Uterus (tissue), 4 donors: Measurements from ENCODE around the gene TMCO5A. TPM values are rescaled to one million over a fixed set of nuclear protein-coding genes. Genes with fewer than 3 reads are reported as not detected.
"Not testable (repeated sequence)": the region's sequence is repeated elsewhere in the genome, so short reads cannot be mapped to it uniquely, and the experiment has no call there.

ENCODE experiments used
- DNase-seq, 2 donors: peaks; one replicate each; pipeline ENCODE4 v3.0.0-alpha.2; 2019 to 2020
- H3K27ac ChIP-seq, 2 donors: fragments of 200-600 bp; sonication (generic); 1 replicate in 1 of 2; 2 replicates in 1 of 2; pipeline ENCODE4 v1.5.1; 2016 to 2018
- H3K27me3 ChIP-seq, 2 donors: fragments of 200-600 bp; sonication (generic); one replicate each; pipeline ENCODE4 v1.5.1; 2018 to 2019; ENCODE audit warnings: control low read depth in 1 of 2
- H3K36me3 ChIP-seq, 2 donors: fragments of 200-600 bp; sonication (generic); one replicate each; pipeline ENCODE4 v1.5.1; 2019; ENCODE audit warnings: control low read depth in 1 of 2
- H3K4me1 ChIP-seq, 2 donors: fragments of 200-600 bp; sonication (generic); one replicate each; pipeline ENCODE4 v1.5.1; 2018 to 2019; ENCODE audit warnings: control low read depth in 1 of 2
- H3K4me3 ChIP-seq, 2 donors: fragments of 200-600 bp; sonication (generic); 1 replicate in 1 of 2; 2 replicates in 1 of 2; pipeline ENCODE4 v1.5.1; 2018 to 2019; ENCODE audit warnings: mild to moderate bottlenecking in 1 of 2
- H3K9me3 ChIP-seq, 2 donors: fragments of 200-600 bp; sonication (generic); one replicate each; pipeline ENCODE4 v1.5.1; 2019; ENCODE audit warnings: control low read depth in 1 of 2
- POLR2A ChIP-seq, 2 donors: fragments of 450-650 bp; IDR thresholded peaks; one replicate each; pipeline ENCODE4 v1.6.1; 2016; ENCODE audit warnings: antibody characterized with exemption in 2 of 2, mild to moderate bottlenecking in 1 of 2, moderate library complexity in 1 of 2
- intact Hi-C: fragments of 100-400 bp; cut with DNase I; formaldehyde crosslinking; loops from one replicate; pipeline ENCODE4 v1.15.1; 2023; ENCODE audit warnings: low total_unique reads
- total RNA-seq, 4 donors: library from RNA; depleted of rRNA in 3 of 4; stranded (reverse); fragments of >200 nt in 3 of 4; gene quantifications; one replicate each; pipeline versions ENCODE4 v1.1.0 to v1.2.4, GENCODE V29; 2014 to 2023
- TF ChIP-seq, protein P1 (sequence below), 4 experiments: fragments of 200-600 bp in 2 of 4; fragments of 450-650 bp in 2 of 4; sonication (generic) in 2 of 4; IDR thresholded peaks; one replicate each; pipeline ENCODE4 v1.5.1; 2016 to 2019; ENCODE audit warnings: antibody characterized with exemption in 4 of 4, mild to moderate bottlenecking in 2 of 4, moderate library complexity in 1 of 4
- donor health status: DM: yes; HTN: yes; CAD: no.

TMCO5A gene
- total RNA-seq, 4 donors from 2014 or later: not detected

DNA sequence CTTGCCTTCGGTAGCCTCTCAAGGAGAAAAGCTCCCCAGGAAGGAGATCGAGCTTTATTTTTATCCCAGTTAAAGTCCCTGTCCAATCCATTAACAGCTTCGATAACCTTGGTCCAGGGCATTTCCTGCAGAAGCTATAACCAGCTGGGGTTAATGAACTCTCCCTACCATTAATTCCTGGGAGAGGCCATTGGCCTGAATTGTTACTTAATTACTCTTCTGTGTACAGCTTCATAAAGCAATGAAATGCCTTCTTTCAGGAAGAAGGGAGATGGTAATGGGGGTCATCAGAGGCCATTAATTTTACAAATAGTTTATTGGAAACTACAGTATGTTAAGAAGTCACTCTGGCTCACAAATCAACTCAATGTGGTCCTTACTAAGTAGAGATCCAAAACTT lies 1.9 kb upstream of the TMCO5A start:
- no peaks in the 10 kb centered on the region for H3K4me1 ChIP-seq
- intact Hi-C loops: no loop called here
- no peaks in the 10 kb centered on the region for H3K27me3 ChIP-seq
- no peak overlapping the region for H3K4me3 ChIP-seq
- no peaks in the 10 kb centered on the region for H3K9me3 ChIP-seq
- no peak for DNase-seq
- no peaks in the 10 kb centered on the region for H3K36me3 ChIP-seq
- H3K27ac ChIP-seq: no peak overlapping the region
- TF ChIP-seq, protein P1, sequence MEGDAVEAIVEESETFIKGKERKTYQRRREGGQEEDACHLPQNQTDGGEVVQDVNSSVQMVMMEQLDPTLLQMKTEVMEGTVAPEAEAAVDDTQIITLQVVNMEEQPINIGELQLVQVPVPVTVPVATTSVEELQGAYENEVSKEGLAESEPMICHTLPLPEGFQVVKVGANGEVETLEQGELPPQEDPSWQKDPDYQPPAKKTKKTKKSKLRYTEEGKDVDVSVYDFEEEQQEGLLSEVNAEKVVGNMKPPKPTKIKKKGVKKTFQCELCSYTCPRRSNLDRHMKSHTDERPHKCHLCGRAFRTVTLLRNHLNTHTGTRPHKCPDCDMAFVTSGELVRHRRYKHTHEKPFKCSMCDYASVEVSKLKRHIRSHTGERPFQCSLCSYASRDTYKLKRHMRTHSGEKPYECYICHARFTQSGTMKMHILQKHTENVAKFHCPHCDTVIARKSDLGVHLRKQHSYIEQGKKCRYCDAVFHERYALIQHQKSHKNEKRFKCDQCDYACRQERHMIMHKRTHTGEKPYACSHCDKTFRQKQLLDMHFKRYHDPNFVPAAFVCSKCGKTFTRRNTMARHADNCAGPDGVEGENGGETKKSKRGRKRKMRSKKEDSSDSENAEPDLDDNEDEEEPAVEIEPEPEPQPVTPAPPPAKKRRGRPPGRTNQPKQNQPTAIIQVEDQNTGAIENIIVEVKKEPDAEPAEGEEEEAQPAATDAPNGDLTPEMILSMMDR (IDR thresholded peaks at IDR 0.05): no peak
- no peak for TF ChIP-seq POLR2A (IDR thresholded peaks at IDR 0.05)

DNA sequence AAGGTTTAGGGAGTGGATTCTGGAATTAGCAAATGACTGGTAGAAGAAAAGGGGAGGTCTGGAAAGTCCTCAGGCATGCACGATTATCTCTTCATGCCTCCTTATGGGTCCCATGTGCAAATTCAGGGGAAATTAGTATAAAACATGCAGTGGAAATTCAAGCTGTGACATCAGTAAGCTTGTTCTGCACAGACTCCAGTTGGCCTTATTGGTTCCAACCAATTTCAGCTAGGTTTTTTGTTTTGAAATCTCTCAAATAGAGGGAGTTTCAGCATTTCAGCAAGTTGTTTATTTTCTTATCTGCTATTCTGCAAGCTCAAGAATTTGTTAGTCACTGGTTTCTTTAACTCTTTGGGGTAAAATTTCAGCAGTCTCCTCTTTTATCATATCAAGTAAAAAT lies 774 bp upstream of the TMCO5A start:
- Histone ChIP-seq H3K36me3 (no peaks in the 10 kb centered on the region), H3K27ac (no peak overlapping the region), H3K9me3 (no peaks in the 10 kb centered on the region), H3K4me3 (no peak overlapping the region), H3K4me1 (no peaks in the 10 kb centered on the region), H3K27me3 (no peaks in the 10 kb centered on the region)
- TF ChIP-seq, protein P1 (IDR thresholded peaks at IDR 0.05): no peak
- TF ChIP-seq POLR2A (IDR thresholded peaks at IDR 0.05): no peak
- intact Hi-C loops: no loop called here
- no peak for DNase-seq

DNA sequence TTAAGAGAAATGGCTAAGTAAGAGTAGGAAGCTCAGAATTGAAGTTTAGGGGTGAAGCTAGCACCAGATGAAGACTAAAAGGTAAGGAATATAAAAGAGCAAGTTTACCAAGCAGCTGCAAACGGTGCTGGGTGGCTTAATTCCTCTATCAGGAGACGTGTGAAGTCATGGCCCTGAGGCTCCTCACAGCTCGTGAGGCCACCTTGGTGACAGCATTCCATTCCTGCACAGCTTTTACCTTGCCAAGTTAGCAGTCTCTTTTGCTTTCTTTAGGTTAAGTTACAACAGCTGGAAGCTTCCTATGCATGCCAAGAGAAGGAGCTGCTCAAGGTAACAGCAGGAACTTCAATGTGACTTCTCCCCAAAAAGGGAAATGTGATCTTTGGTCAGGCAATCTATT lies 6.4 kb downstream of the TMCO5A start:
- intact Hi-C loops: no loop called here
- H3K36me3 ChIP-seq: no peaks in the 10 kb centered on the region
- TF ChIP-seq, protein P1 (IDR thresholded peaks at IDR 0.05): no peak
- no peak for TF ChIP-seq POLR2A (IDR thresholded peaks at IDR 0.05)

DNA sequence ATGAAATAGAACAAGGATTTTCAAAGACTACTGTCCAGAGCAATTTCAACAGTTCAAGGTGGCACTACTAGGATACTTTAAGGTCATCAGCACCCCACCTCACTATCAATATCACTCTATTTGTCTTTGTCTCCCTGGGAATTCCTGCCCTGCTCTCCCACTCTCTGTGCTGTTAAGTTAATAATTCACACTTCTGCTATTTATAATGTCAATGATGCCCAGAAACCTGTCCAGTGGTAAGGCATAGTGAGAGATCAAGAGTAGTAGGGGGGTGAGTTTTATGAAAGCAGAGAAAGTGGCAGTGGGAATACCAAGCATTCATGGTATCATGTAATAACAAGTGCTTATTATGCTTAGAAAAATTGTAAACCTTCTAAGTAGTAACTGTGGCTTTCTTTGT lies 7.3 kb downstream of the TMCO5A start:
- TF ChIP-seq POLR2A (IDR thresholded peaks at IDR 0.05): no peak
- TF ChIP-seq, protein P1 (IDR thresholded peaks at IDR 0.05): no peak
- DNase-seq: no peak
- no peak overlapping the region for H3K4me3 ChIP-seq
- no peaks in the 10 kb centered on the region for H3K27me3 ChIP-seq
- H3K36me3 ChIP-seq: no peaks in the 10 kb centered on the region
- H3K27ac ChIP-seq: no peak overlapping the region
- no peaks in the 10 kb centered on the region for H3K4me1 ChIP-seq
- H3K9me3 ChIP-seq: no peaks in the 10 kb centered on the region
- intact Hi-C loops: no loop called here

More for the DNA sequence above, 6.4 kb downstream of the TMCO5A start:
- Histone ChIP-seq H3K9me3 (no peaks in the 10 kb centered on the region), H3K4me3 (no peak overlapping the region), H3K27ac (no peak overlapping the region), H3K27me3 (no peaks in the 10 kb centered on the region), H3K4me1 (no peaks in the 10 kb centered on the region)
- DNase-seq: no peak

DNA sequence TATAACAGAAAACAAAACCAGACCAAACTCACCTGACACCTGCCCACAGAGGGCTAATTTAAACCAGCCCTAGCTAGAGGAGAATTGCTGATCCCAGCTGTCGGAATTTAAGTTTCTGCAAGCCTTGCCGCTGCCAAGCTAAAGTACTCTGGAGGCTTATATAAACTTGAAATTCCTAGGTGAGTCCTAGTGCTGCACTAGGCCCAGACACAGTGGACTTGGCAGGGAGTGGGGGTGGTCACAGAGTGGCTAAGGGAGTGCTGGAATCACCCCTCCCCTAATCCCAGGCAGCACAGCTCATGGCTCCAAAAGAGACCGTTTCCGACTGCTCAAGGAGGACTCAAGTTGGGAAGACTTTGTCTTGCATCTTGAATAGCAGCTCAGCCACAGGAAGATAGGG lies 17.6 kb downstream of the TMCO5A start:
- no peaks in the 10 kb centered on the region for H3K36me3 ChIP-seq
- H3K27me3 ChIP-seq: no peaks in the 10 kb centered on the region
- intact Hi-C loops: no loop called here
- H3K27ac ChIP-seq: no peak overlapping the region
- no peaks in the 10 kb centered on the region for H3K4me1 ChIP-seq
- H3K9me3 ChIP-seq: no peaks in the 10 kb centered on the region
- no peak overlapping the region for H3K4me3 ChIP-seq
- no peak for TF ChIP-seq POLR2A (IDR thresholded peaks at IDR 0.05)
- TF ChIP-seq, protein P1 (IDR thresholded peaks at IDR 0.05): no peak
- DNase-seq: no peak

DNA sequence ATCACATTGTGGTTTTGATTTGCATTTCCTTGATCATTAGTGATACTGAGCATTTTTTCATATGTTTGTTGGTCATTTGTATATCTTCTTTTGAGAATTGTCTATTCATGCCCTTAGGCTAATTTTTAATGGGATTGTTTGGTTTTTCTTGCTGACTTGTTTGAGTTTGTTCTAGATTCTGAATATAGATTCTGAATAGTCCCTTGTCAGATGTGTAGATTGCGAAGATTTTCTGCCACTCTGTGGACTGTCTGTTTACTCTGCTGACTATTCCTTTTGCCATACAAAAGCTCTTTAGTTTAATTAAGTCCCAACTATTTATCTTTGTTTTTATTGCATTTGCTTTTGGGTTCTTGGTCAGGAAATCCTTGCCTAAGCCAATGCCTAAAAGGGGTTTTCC lies 26.3 kb downstream of the TMCO5A start:
- H3K36me3 ChIP-seq, H3K27me3 ChIP-seq, H3K9me3 ChIP-seq, intact Hi-C loops, DNase-seq, H3K27ac ChIP-seq, H3K4me1 ChIP-seq, H3K4me3 ChIP-seq: not testable (repeated sequence)
